ENCODE measurements around the gene FAM162A. TPM values are rescaled to one million over a fixed set of nuclear protein-coding genes. Genes with fewer than 3 reads are reported as not detected.

FAM162A gene
- total RNA-seq, 1 donor from 2014 or later: 31.2 TPM

DNA sequence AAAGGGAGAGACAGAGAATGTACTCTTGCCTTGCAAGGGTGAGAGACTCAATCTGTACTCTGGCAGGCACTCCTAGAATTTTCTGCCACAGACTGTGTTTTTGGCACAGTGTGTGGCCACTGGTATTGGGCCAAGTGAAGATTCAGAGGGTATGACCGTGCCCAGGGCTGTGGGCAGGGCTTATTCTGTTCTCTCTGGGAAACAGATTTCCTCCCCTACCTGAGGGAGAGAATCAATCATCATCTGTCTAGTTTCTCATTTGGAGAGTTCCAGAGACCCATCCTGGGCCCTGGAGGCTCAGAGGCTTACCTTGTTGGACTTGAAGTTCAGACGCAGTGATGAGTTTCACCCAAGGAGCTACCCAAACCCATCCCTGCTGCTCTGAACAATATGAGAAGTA, 30.8 kb upstream of the FAM162A start:
- no peak for DNase-seq (ENCODE audit: low read depth)
- no peak for TF ChIP-seq CTCF (conservative IDR thresholded peaks at IDR 0.05; ENCODE audit: low read depth, low read length)
- H3K4me3 ChIP-seq (ENCODE audit: low read depth, low read length): no peak overlapping the region

DNA sequence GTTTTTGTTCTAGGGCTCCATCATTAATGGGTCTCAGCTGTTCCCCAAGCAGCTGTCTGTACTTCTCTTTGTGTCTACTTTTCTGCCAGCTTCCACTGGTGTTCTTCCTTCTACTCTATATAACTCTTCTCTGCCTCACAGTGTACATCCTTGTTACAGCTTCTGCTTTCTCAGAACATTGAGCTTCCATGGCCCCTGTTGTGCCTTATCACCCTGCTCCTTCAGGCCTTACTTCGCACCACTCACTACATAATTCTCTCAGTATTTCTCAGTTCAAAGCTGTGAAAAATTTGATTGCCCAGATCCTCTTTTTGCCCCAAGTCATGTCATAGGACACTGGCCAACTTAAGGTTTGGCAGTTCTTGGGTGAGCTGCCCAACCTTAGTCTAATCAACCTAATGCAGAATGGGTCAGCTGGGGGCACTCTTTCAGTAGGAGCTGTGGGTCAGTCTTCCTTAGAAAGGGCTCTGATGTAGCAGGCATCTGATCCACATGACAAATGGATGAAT, 30.0 kb upstream of the FAM162A start:
- no peak overlapping the region for H3K4me3 ChIP-seq (ENCODE audit: low read depth, low read length)
- TF ChIP-seq CTCF (conservative IDR thresholded peaks at IDR 0.05; ENCODE audit: low read depth, low read length): no peak
- no peak for DNase-seq (ENCODE audit: low read depth)

DNA sequence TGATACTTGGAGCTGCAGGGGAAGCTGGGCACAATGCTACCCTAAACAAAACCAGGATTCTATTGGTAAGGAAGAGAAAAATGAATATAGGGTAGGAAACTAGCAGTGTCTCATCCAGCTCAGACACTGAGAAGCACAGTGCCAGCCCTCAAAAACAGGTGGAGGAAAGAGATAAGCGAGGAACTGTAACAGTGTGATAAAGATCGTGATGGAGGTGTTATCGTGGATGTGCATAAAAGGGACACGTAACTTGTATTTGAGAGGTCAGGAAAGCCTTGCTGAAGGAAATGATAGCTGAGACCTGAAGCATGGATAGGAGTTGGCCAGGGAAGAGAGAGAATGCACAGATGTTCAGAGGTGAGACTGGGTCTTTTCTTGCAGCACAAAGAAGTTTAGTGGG, 28.4 kb upstream of the FAM162A start:
- DNase-seq (ENCODE audit: low read depth): no peak
- H3K4me3 ChIP-seq (ENCODE audit: low read depth, low read length): no peak overlapping the region
- TF ChIP-seq CTCF (conservative IDR thresholded peaks at IDR 0.05; ENCODE audit: low read depth, low read length): no peak

DNA sequence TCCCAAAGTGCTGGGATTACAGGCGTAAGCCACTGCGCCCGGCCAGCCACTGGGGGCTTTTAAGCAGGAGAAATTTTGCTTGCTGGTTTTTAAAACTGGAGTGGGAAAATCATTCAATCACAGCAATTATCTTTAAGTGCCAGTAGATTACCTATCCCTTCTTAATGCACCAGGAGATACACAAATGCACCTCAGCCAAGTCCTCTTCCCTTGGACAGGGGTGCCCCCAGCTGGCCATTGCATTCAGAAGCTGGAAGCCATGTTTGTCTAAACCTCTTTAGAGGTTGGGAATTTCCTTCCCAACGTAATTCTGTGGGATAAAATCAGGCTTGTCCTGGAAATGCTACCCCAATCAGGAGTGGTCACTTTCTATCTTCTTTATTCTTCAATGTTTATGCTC, 27.6 kb upstream of the FAM162A start:
- peak; percentile 80 for TF ChIP-seq CTCF (conservative IDR thresholded peaks at IDR 0.05; ENCODE audit: low read depth, low read length)
- no peak for DNase-seq (ENCODE audit: low read depth)
- H3K4me3 ChIP-seq (ENCODE audit: low read depth, low read length): no peak overlapping the region

DNA sequence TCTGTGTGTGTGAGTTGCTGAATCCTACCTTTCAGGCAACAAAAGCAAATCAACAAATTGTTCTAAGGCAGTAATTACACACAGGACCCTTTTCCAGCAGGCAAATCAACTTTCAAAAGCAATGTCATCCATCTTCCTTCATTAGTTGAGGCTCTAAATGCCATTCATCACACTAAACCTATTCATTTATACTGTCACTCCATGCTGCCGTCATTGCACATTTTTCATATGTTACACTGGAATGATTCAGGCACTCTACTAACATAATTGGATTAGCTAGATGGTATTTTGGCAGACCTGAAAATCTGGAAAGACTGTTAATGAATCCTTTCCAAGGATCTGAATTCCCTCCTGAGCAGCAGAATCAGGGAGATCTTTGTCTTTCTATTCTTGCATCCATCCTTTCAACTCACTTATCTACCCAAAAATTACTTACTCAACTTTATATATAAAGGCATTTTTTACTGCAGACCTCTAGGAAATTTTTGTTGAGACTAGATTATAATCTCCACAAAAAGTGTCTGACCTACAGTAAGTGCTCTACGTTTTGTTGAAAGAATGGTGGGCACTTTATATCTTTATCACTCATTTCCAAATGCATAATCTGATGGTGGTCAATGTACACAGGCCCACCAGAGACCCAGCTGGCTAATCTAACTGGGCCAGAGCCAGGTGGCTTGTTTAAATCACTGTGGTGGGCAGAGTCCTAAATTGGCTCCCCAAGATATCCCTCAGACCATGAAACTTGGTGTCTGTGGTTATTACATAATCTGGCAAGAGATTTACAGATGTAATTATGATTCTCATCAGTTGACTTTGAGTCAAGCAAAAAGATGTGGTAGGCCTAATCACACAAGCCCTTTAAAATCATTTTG, 25.9 kb upstream of the FAM162A start:
- TF ChIP-seq CTCF (conservative IDR thresholded peaks at IDR 0.05; ENCODE audit: low read depth, low read length): no peak
- H3K4me3 ChIP-seq (ENCODE audit: low read depth, low read length): no peak overlapping the region
- no peak for DNase-seq (ENCODE audit: low read depth)

DNA sequence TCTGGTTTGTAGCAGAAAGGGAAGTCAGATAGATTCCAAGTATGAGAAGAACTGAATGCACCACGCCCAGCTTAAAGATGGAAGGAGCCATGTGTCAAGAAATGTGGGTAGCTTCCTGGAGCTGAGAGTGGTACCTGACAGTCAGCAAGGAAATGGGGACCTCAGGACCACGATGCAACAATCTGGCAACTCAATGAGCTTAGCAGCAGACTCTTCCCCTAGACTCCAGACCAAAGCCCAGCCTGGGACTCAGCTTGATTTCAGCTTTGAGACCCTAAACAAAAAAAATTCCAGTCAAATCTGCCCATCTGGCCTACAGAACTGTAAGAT, 25.3 kb upstream of the FAM162A start:
- DNase-seq (ENCODE audit: low read depth): no peak
- no peak overlapping the region for H3K4me3 ChIP-seq (ENCODE audit: low read depth, low read length)
- no peak for TF ChIP-seq CTCF (conservative IDR thresholded peaks at IDR 0.05; ENCODE audit: low read depth, low read length)

DNA sequence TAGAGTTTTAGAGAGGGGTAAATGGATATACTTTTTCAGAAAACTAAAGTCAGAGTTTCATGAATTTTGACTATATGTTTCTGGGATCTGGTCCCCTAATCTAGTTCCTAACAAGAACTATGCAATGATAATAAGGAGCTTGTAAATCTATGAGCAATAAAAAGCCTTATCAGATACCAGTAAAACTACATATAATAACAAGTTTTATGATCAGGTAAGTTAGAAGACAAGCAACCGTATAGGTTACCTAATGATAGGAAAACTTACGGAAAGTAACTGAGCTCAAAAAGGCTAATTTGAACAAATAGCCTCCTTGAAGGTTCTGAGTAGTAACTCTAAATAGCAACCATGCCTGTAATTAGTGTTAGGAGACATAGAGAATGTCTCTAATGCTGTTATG, 22.0 kb upstream of the FAM162A start:
- DNase-seq (ENCODE audit: low read depth): no peak
- TF ChIP-seq CTCF (conservative IDR thresholded peaks at IDR 0.05; ENCODE audit: low read depth, low read length): no peak
- no peak overlapping the region for H3K4me3 ChIP-seq (ENCODE audit: low read depth, low read length)

Data from epithelial cell of proximal tubule (primary cell).